ENCODE results near the gene STAMBPL1.

The STAMBPL1 gene

GRCh38 chr10:88943778-88944177 is 63.7 kb downstream of the STAMBPL1 start:
- DNase-seq = no peak
- intact Hi-C loops (cut with DNase I) = no loop called here

- intact Hi-C loops (cut with DNase I) = no loop called here
Observed at GRCh38 chr10:88944813-88945212, 64.8 kb downstream of the STAMBPL1 start.

GRCh38 chr10:88946200-88946599 is 66.2 kb downstream of the STAMBPL1 start:
- intact Hi-C loops (cut with DNase I) = no loop called here
- DNase-seq = no peak

More at GRCh38 chr10:88944813-88945212, 64.8 kb downstream of the STAMBPL1 start:
- DNase-seq = no peak

DNA sequence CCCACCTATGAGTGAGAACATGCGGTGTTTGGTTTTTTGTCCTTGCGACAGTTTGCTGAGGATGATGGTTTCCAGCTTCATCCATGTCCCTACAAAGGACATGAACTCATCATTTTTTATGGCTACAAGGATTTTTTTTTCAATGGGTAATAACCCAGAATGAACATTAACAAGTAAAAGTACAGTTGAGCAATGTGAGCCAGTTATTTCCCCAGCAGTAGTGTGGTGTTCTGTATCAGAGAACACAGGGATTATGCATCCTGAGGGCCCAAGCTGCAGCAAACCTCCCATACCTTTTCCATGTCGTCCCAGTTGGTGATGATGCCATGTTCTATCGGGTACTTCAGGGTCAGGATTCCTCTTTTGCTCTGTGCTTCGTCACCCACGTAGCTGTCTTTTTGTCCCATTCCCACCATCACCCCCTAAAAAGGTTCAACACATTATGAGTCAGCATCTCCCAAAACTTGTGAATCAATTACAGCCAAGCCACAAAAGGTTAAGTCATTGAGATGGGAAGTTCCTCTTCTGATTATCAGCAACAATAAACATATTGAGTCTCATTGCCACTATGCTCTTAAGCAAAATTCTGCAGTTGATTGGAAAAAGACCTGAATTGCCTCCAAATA is 67.0 kb downstream of the STAMBPL1 start:
- intact Hi-C loops (cut with DNase I) = no loop called here
- DNase-seq = no peak

DNA sequence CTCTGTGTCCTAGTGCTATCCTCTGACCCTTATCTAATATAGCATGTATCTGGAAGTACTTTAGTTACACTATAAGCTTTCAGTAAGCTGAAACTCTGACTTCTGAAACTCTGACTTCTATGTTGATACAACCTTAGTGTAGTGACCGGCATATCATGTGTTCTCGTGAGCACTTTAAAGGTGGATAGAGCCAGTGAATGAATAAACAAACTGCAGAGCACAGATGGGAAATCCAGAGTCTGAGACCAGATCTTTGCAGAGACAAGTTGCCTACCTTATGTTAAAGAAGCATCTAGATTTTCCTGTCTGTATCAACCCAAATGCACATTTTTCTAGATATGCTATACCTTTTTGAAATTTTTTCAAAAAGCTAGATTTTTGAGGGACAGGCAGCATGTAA is 69.0 kb downstream of the STAMBPL1 start:
- DNase-seq = no peak
- intact Hi-C loops (cut with DNase I) = no loop called here

DNA sequence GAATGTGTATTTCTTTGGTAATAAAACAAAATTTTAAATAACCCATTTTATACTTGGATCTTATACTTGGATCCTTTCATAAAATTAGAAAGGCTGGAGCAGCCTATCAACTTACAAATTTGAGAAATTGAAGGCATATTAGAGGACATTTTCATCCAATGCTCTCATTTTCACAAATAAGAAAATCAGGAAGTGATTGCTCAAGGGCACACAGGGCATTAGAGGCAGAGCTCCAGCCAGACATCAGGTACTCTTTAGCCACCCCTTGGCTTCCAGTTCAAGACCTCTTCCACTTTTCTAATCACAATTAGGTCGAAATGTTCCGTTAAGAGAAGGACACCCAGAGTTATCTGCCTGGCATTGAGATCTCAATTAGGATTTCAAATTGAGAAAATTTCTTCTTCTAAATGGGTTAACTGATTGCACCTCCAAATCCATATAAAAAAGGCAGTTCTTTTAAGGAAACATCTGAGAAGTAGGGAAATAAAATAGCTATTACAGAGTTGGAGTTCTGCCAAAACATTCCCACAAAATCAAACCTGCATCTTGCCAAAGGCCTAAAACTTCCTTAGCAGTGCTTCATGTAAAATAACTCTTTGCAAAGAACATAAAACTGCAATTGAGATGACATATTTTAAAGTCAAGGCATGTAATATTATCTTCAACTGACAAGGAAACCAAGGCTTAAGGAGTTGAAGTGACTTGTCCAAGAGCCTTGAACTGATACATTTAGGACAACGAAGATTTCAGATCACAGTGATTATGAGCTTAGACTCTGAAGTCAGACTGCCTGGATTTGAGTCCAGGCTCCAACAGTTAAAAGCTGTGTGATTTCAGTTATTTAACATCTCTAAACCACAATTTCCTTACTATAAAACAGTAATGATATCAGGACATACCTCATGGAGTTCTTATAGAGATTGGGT is 70.1 kb downstream of the STAMBPL1 start:
- intact Hi-C loops (cut with DNase I) = no loop called here
- DNase-seq = no peak

DNA sequence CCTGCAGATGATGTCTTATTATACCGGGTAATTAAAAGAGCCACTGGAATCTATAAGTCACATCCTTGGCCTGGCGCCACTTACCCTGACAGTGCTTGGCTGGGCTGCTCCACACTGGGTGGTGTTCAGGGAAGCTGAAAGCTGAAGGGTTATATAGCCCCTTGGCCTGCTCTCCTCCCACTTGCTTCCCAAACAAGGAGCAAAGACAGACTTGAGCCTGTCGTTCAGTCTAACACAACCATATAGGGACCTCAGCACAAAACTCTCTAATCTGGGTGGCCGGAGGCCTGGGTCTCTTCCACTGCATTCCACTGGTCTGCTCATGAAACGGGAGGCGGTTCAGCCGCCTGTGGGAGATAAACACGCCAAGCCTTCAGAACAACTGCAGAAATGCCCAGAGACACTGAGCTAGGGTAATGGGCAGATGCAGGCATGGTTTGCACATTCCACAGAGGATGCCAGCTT is 72.6 kb downstream of the STAMBPL1 start, which contains the start of gene ACTA2:
TSS of gene ACTA2 (minus strand) at position 127 of the 465 bp plus-strand sequence. CDS start 3,843 bp downstream, outside the sequence.
- intact Hi-C loops (cut with DNase I) = no loop called here
- no peak for DNase-seq

- intact Hi-C loops (cut with DNase I) = no loop called here
- no peak for DNase-seq
Observed at GRCh38 chr10:88953662-88954061, 73.6 kb downstream of the STAMBPL1 start.

DNA sequence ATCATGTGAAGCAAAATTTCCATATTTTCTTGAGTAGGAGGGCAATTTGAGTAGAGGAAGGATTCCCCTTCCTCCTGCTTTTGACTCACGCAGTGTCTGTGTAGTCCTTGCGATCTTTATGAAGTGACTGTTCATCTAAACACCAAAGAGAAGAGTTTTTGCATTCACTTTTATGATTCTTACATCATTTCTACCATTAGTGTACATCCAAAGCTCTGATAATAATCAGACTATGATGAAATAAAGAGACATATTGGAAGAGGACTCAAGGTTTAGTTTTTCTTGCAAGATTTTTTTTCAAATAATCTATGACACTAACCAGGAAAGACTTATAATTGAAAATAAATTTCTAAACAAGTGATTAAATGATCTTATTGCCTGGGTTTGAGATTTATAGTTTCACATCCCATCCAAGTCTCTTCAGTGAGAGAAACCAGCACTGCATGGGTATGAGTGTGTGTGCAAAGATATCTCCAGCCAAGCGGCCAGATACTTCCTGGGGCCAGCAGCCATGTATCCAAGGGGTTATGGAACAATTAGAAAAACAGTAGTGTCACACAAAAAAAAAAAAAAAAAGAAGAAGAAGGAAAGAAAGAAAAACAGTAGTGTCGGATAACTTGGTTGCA is 74.5 kb downstream of the STAMBPL1 start:
- intact Hi-C loops (cut with DNase I) = no loop called here
- no peak for DNase-seq

GRCh38 chr10:88957381-88957780 is 77.3 kb downstream of the STAMBPL1 start:
- no peak for DNase-seq
- intact Hi-C loops (cut with DNase I) = no loop called here

DNA sequence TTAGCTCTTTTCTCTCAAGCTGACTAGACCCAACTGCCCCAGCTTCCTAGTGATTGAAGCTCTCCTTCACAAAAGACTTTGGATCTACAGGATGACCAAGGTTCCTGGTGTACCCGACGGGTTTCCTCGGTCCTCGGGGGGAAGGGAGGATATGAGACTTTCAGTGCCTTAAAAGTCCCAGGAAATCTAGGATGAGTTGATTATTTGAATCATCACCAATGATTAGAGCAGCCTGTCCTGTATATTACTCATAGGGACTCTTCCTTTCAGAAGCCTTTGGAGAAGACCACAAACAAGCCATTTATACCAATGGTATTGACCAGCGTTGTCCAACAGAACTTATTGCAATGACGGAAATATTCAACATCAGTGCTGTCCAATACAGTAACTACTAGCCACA is 78.7 kb downstream of the STAMBPL1 start:
- intact Hi-C loops (cut with DNase I) = no loop called here
- DNase-seq = no peak

DNA sequence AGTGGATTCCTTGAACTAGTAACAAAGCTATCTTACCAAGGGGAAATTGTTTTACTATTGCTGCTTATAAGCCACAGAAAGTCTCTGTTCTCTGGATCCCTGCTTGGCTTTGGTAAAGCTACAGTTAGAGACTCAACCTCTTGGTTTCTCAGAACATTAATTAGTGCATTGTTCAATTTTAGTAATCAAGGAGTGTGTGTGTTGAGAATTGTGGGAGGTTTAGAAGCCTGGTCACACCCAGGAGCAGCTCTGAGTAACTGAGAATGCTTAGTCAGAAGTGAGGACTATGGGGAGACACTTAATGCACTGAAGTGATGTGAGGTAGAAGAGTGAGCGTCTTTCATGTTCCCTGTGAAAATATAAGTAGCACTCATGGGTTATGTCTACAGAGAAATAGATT is 80.8 kb downstream of the STAMBPL1 start:
- no peak for DNase-seq
- intact Hi-C loops (cut with DNase I) = no loop called here

- intact Hi-C loops (cut with DNase I) = no loop called here
- no peak for DNase-seq
Observed at GRCh38 chr10:88961266-88961665, 81.2 kb downstream of the STAMBPL1 start.

GRCh38 chr10:88962336-88962735 is 82.3 kb downstream of the STAMBPL1 start:
- no peak for DNase-seq
- intact Hi-C loops (cut with DNase I) = no loop called here

- DNase-seq = no peak
- intact Hi-C loops (cut with DNase I) = no loop called here
Observed at GRCh38 chr10:88963318-88963717, 83.3 kb downstream of the STAMBPL1 start.

GRCh38 chr10:88964360-88964759 is 84.3 kb downstream of the STAMBPL1 start:
- intact Hi-C loops (cut with DNase I) = no loop called here
- no peak for DNase-seq

DNA sequence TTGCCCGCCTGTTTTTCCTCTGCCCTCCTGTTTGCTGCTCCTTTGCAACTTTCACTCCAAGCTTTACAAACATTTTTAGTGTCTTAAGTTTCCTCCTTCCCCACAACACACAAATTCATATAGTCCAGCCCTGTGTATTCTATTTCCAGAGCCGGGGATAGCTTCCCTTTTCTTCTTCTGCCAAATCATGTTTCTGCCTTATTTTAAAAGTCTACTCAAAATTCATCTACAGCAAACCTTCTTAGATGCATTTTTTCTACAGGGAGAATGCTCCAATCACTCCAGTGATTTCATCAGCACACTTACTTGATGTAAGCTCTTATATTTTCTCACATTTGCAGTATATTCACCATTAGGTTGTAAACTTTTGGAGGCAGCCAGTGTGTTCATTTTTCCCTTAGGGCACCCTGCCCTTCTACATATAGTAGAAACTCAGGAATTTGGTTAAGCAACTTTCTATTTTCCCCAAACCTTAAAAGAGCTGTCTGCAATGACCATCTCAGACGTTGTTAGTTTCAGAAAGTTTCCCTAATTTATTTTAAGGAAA is 84.9 kb downstream of the STAMBPL1 start:
- intact Hi-C loops (cut with DNase I) = no loop called here

GRCh38 chr10:88966797-88967196 is 86.8 kb downstream of the STAMBPL1 start:
- no peak for DNase-seq
- intact Hi-C loops (cut with DNase I) = no loop called here

More for the DNA sequence above, 84.9 kb downstream of the STAMBPL1 start:
- DNase-seq = no peak

- intact Hi-C loops (cut with DNase I) = no loop called here
- no peak for DNase-seq
Observed at GRCh38 chr10:88968391-88968790, 88.3 kb downstream of the STAMBPL1 start.

- peak in 1 of 10 donors; percentile 68 for DNase-seq
- intact Hi-C loops (cut with DNase I) = no loop called here
Observed at GRCh38 chr10:88971221-88972061, 91.4 kb downstream of the STAMBPL1 start.

Data from posterior cingulate gyrus (tissue), 11 donors.